ENCODE data around the gene STIMATE. TPM values are rescaled to one million over a fixed set of nuclear protein-coding genes. Genes with fewer than 3 reads are reported as not detected.

STIMATE gene
- total RNA-seq, 4 donors from 2014 or later = 15.0 to 22.1 (median 18.7) TPM

DNA sequence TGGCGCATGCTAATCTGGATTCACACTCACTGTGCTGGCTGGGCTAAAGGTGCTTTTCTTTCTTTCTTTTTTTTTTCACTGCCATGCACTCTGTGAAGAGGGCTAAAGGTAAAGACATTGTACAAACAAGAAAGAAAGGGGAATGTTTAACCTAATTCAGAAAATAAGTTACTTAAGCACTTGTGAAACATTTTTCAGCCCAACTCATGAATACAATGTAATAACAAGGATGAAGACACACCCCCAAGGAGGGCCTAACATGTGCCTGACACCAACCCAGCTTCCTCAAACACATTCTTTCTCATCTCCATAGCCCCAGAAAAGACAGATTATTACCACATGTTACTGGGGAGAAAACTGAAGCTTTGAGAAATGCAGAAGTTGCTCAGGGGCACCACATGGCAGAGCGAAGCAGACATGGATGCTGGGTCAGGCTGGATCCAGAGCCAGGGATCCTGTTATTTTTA, 5.7 kb downstream of the STIMATE start:
- H3K27me3 ChIP-seq = no peaks in the 10 kb centered on the region
- H3K4me1 ChIP-seq = peaks cover 38 to 48% of the 10 kb centered on the region in 2 donors
- peak overlapping the region in 2 of 3 donors; percentile 49 to 60 for H3K27ac ChIP-seq
- TF ChIP-seq, protein P1, sequence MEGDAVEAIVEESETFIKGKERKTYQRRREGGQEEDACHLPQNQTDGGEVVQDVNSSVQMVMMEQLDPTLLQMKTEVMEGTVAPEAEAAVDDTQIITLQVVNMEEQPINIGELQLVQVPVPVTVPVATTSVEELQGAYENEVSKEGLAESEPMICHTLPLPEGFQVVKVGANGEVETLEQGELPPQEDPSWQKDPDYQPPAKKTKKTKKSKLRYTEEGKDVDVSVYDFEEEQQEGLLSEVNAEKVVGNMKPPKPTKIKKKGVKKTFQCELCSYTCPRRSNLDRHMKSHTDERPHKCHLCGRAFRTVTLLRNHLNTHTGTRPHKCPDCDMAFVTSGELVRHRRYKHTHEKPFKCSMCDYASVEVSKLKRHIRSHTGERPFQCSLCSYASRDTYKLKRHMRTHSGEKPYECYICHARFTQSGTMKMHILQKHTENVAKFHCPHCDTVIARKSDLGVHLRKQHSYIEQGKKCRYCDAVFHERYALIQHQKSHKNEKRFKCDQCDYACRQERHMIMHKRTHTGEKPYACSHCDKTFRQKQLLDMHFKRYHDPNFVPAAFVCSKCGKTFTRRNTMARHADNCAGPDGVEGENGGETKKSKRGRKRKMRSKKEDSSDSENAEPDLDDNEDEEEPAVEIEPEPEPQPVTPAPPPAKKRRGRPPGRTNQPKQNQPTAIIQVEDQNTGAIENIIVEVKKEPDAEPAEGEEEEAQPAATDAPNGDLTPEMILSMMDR (IDR thresholded peaks at IDR 0.05) = no peak
- TF ChIP-seq POLR2A (IDR thresholded peaks at IDR 0.05) = no peak
- no peaks in the 10 kb centered on the region for H3K9me3 ChIP-seq
- intact Hi-C loops (cut with DNase I) = no loop called here
- no peaks in the 10 kb centered on the region for H3K36me3 ChIP-seq
- H3K4me3 ChIP-seq (replicated peaks in 1 of 3) = no peak overlapping the region
- DNase-seq = no peak
- 67 to 75% methylated on average over 2 of the region's 2 CpGs for WGBS, 2 donors

DNA sequence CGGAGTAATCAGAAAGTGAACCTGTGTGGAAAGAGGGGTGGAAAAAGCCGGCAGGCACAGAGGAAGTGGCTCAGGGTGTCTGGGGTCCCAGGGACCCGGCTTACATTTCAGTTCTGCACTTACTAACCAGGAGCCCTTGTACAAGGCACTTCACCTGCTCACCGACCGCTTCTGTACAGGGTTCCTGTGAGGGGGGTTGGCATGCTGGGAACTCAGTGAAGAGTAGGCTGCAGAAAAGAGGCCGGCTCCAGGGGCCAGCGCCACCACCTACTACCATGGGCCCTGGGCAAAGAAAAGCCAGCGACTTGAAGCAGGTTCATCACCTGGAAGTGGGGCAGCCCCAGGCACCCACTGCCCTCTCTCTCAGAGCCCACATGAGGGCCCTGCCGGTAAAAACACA, 6.2 kb downstream of the STIMATE start:
- WGBS, 2 donors = 40 to 50% methylated on average over 7 to 9 of the region's 9 CpGs
- H3K27me3 ChIP-seq = no peaks in the 10 kb centered on the region
- intact Hi-C loops (cut with DNase I) = no loop called here
- H3K9me3 ChIP-seq = no peaks in the 10 kb centered on the region
- TF ChIP-seq POLR2A (IDR thresholded peaks at IDR 0.05) = no peak
- TF ChIP-seq, protein P1 (IDR thresholded peaks at IDR 0.05) = no peak
- H3K27ac ChIP-seq = peak overlapping the region in 2 of 3 donors; percentile 47 to 60
- peak; percentile 64 to 72 for DNase-seq
- H3K4me1 ChIP-seq = peaks cover 33 to 43% of the 10 kb centered on the region in 2 donors
- H3K36me3 ChIP-seq = no peaks in the 10 kb centered on the region
- H3K4me3 ChIP-seq (replicated peaks in 1 of 3) = no peak overlapping the region

DNA sequence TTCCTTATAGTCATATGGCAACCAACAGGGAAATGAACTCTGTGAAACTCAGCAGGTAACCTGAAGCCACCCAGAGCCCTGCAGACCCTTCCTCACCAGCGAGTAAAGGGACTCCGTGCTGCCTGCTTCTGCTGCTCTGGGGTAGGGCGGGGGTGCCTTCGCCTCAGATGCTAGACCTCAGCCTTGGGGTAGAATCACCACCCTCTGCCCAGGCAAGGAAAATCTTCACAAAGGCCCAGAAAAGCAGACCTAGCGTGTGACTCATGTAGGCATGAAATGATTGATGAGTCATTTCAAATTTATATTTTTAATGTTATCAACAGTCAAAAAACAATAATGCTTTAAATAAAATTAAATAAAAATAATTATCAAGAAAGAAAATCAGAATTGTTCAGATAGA, 6.6 kb downstream of the STIMATE start:
- WGBS, 2 donors = 83 to 91% methylated on average over 5 of the region's 5 CpGs
- Histone ChIP-seq H3K27me3 (no peaks in the 10 kb centered on the region), H3K27ac (peak overlapping the region in 2 of 3 donors; percentile 47 to 60), H3K4me3 (replicated peaks in 1 of 3) (no peak overlapping the region), H3K36me3 (no peaks in the 10 kb centered on the region), H3K9me3 (no peaks in the 10 kb centered on the region), H3K4me1 (peaks cover 29 to 39% of the 10 kb centered on the region in 2 donors)
- intact Hi-C loops (cut with DNase I) = no loop called here
- TF ChIP-seq POLR2A (IDR thresholded peaks at IDR 0.05) = no peak
- TF ChIP-seq, protein P1 (IDR thresholded peaks at IDR 0.05) = no peak
- no peak for DNase-seq

DNA sequence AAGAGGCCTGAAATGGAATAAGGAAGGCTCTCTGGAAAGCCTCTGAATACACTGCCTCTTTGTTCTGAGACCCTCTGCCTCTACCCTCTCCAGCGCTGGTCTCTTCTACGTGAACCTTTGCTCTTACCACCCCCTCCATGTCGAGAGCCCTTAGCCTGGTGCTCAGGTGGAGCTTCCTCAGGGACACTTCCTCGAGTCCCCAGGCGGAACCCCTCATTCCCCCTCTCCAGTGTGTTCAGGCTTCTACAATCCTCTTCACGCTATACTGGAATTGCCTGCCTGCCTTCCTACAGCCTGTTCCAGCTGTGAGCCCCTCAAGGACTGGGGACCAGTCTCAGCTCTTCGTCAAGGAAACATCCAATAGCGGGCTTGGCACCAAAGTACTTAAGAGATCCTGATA, 7.4 kb downstream of the STIMATE start:
- Histone ChIP-seq H3K4me1 (peaks cover 29 to 36% of the 10 kb centered on the region in 2 donors), H3K9me3 (no peaks in the 10 kb centered on the region), H3K4me3 (replicated peaks in 1 of 3) (no peak overlapping the region), H3K36me3 (no peaks in the 10 kb centered on the region), H3K27me3 (no peaks in the 10 kb centered on the region), H3K27ac (no peak overlapping the region)
- 43 to 66% methylated on average over 8 of the region's 8 CpGs for WGBS, 2 donors
- DNase-seq = peak in 1 of 2 donors; percentile 43
- intact Hi-C loops (cut with DNase I) = no loop called here
- TF ChIP-seq POLR2A (IDR thresholded peaks at IDR 0.05) = no peak
- TF ChIP-seq, protein P1 (IDR thresholded peaks at IDR 0.05) = no peak

DNA sequence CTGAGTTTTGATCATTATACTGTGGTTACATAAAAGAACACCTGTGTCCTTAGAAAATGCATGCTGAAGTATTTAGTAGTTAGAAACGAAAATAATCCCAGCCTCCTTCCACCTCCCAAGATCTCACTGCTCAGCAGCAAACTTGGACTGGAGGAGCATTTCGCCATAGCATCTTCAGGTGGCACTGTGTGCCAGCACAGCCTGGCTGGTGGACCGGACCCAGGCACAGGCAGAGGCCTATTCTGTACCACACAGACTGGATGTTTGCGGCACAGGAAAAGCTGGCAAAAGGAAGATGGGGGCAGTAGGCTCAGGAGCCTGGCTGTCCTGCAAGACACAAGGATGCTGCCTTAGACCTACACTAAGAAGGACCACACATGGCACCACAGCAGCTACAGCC, 10.2 kb downstream of the STIMATE start:
- 88 to 92% methylated on average over 3 to 4 of the region's 4 CpGs for WGBS, 2 donors
- Histone ChIP-seq H3K4me1 (peaks cover 14 to 22% of the 10 kb centered on the region in 2 donors), H3K9me3 (no peaks in the 10 kb centered on the region), H3K27ac (no peak overlapping the region), H3K36me3 (no peaks in the 10 kb centered on the region), H3K4me3 (replicated peaks in 1 of 3) (no peak overlapping the region), H3K27me3 (no peaks in the 10 kb centered on the region)
- intact Hi-C loops (cut with DNase I) = no loop called here
- no peak for DNase-seq
- TF ChIP-seq, protein P1 (IDR thresholded peaks at IDR 0.05) = no peak
- TF ChIP-seq POLR2A (IDR thresholded peaks at IDR 0.05) = no peak
